Naive B cell (primary cell): ENCODE measurements around the gene KLC1. TPM values are rescaled to one million over a fixed set of nuclear protein-coding genes. Genes with fewer than 3 reads are reported as not detected.
"Not testable (repeated sequence)": the region's sequence is repeated elsewhere in the genome, so short reads cannot be mapped to it uniquely, and the experiment has no call there.

Experiments used
- ATAC-seq, 2 donors: fragments of 150-1000 bp; cut with Tn5 transposase; 2 replicates each; pipeline ENCODE4 v1.10.0; 2021; ENCODE audit warnings: low read depth in 2 of 2, mild to moderate bottlenecking in 2 of 2, moderate library complexity in 2 of 2
- DNase-seq: peaks from one replicate; pipeline ENCODE4 v3.0.0; 2022
- H3K27ac Mint-ChIP-seq, 6 donors: one replicate each; pipeline ENCODE4 v1.8.0; 2020 to 2022; ENCODE audit warnings: mild to moderate bottlenecking in 6 of 6, mixed read lengths in 6 of 6, moderate library complexity in 5 of 6, inconsistent platforms in 2 of 6
- H3K27me3 Mint-ChIP-seq, 3 donors: one replicate each; pipeline ENCODE4 v1.8.0; 2021 to 2022; ENCODE audit warnings: mixed read lengths in 3 of 3, mild to moderate bottlenecking in 1 of 3
- H3K36me3 Mint-ChIP-seq, 2 donors: one replicate each; pipeline ENCODE4 v1.8.0; 2020 to 2022; ENCODE audit warnings: mixed read lengths in 2 of 2, inconsistent platforms in 1 of 2, mild to moderate bottlenecking in 1 of 2
- H3K4me1 Mint-ChIP-seq, 3 donors: one replicate each; pipeline ENCODE4 v1.8.0; 2020 to 2022; ENCODE audit warnings: mixed read lengths in 3 of 3, inconsistent platforms in 1 of 3, mild to moderate bottlenecking in 1 of 3, moderate library complexity in 1 of 3
- H3K4me3 Mint-ChIP-seq, 8 donors: one replicate each; pipeline ENCODE4 v1.8.0; 2020 to 2022; ENCODE audit warnings: mild to moderate bottlenecking in 8 of 8, mixed read lengths in 8 of 8, moderate library complexity in 8 of 8, inconsistent platforms in 2 of 8
- H3K9me3 Mint-ChIP-seq, 7 donors: one replicate each; pipeline ENCODE4 v1.8.0; 2020 to 2022; ENCODE audit warnings: mixed read lengths in 7 of 7, mild to moderate bottlenecking in 5 of 7, inconsistent platforms in 2 of 7, moderate library complexity in 1 of 7
- polyA plus RNA-seq, 6 donors: library from polyadenylated mRNA; unstranded; fragments of 300-500 nt; fragmentation: Illumina TruSeq; gene quantifications; one replicate each; pipeline ENCODE4 v1.2.3, GENCODE V29; 2021; ENCODE audit warnings: low read depth in 6 of 6

Gene KLC1
- polyA plus RNA-seq, 6 donors from 2014 or later: 25.9 to 90.4 (median 56.2) TPM

GRCh38 chr14:103679351-103679750 lies 50.3 kb downstream of the KLC1 start:
- Mint-ChIP-seq H3K27me3 (no peaks in the 10 kb centered on the region), H3K9me3 (no peaks in the 10 kb centered on the region), H3K27ac (peak overlapping the region; percentile 58 to 86 (median 65)), H3K4me1 (peaks cover 8 to 15% (median 12%) of the 10 kb centered on the region in 3 donors), H3K4me3 (peak overlapping the region in 2 of 8 donors; percentile 46 to 81), H3K36me3 (peaks cover 11 to 13% of the 10 kb centered on the region in 2 donors)
- DNase-seq (peak; percentile 57), ATAC-seq (peak; percentile 99 to 100)

GRCh38 chr14:103680491-103681231 lies 51.6 kb downstream of the KLC1 start:
- H3K4me3 Mint-ChIP-seq: no peak overlapping the region
- H3K27ac Mint-ChIP-seq: peak overlapping the region in 1 of 6 donors; percentile 72
- H3K9me3 Mint-ChIP-seq: no peaks in the 10 kb centered on the region
- H3K27me3 Mint-ChIP-seq: no peaks in the 10 kb centered on the region
- H3K36me3 Mint-ChIP-seq: peaks cover 12 to 14% of the 10 kb centered on the region in 2 donors
- H3K4me1 Mint-ChIP-seq: peaks cover 8 to 15% (median 12%) of the 10 kb centered on the region in 3 donors
- ATAC-seq (no peak), DNase-seq (no peak)

GRCh38 chr14:103683139-103683538 lies 54.1 kb downstream of the KLC1 start:
- no peak for DNase-seq
- Mint-ChIP-seq H3K4me3 (no peak overlapping the region), H3K9me3 (no peaks in the 10 kb centered on the region), H3K4me1 (peaks cover 8 to 15% (median 12%) of the 10 kb centered on the region in 3 donors), H3K27me3 (no peaks in the 10 kb centered on the region), H3K27ac (no peak overlapping the region), H3K36me3 (peaks cover 0 to 16% of the 10 kb centered on the region in 2 donors)
- no peak for ATAC-seq

- Mint-ChIP-seq H3K4me1 (peaks cover 4 to 13% (median 9%) of the 10 kb centered on the region in 3 donors), H3K4me3 (no peak overlapping the region), H3K36me3 (peaks cover 0 to 12% of the 10 kb centered on the region in 2 donors), H3K27me3 (no peaks in the 10 kb centered on the region), H3K9me3 (no peaks in the 10 kb centered on the region), H3K27ac (peak overlapping the region in 1 of 6 donors; percentile 42)
- no peak for ATAC-seq
- no peak for DNase-seq
Observed at GRCh38 chr14:103684471-103684870, 55.5 kb downstream of the KLC1 start.

- no peak for DNase-seq
- ATAC-seq: no peak
- H3K4me3 Mint-ChIP-seq: no peak overlapping the region
- no peaks in the 10 kb centered on the region for H3K27me3 Mint-ChIP-seq
- no peaks in the 10 kb centered on the region for H3K9me3 Mint-ChIP-seq
- H3K4me1 Mint-ChIP-seq: peaks cover 5 to 13% (median 10%) of the 10 kb centered on the region in 3 donors
- no peak overlapping the region for H3K27ac Mint-ChIP-seq
- peaks cover 0 to 9% of the 10 kb centered on the region in 2 donors for H3K36me3 Mint-ChIP-seq
Observed at GRCh38 chr14:103684871-103685270, 55.9 kb downstream of the KLC1 start.

- no peak for DNase-seq
- Mint-ChIP-seq H3K27me3 (no peaks in the 10 kb centered on the region), H3K4me1 (peaks cover 10 to 18% (median 16%) of the 10 kb centered on the region in 3 donors), H3K36me3 (peaks cover 0 to 9% of the 10 kb centered on the region in 2 donors), H3K9me3 (no peaks in the 10 kb centered on the region), H3K27ac (peak overlapping the region in 1 of 6 donors; percentile 90), H3K4me3 (no peak overlapping the region)
- no peak for ATAC-seq
Observed at GRCh38 chr14:103685276-103686211, 56.5 kb downstream of the KLC1 start.

GRCh38 chr14:103686831-103687485 lies 57.9 kb downstream of the KLC1 start:
- DNase-seq (no peak), ATAC-seq (no peak)
- no peak overlapping the region for H3K4me3 Mint-ChIP-seq
- peaks cover 16 to 29% (median 28%) of the 10 kb centered on the region in 3 donors for H3K4me1 Mint-ChIP-seq
- peaks cover 0 to 9% of the 10 kb centered on the region in 2 donors for H3K36me3 Mint-ChIP-seq
- H3K27ac Mint-ChIP-seq: peak overlapping the region in 1 of 6 donors; percentile 32
- H3K9me3 Mint-ChIP-seq: no peaks in the 10 kb centered on the region
- no peaks in the 10 kb centered on the region for H3K27me3 Mint-ChIP-seq

- DNase-seq: no peak
- no peak overlapping the region for H3K4me3 Mint-ChIP-seq
- no peaks in the 10 kb centered on the region for H3K9me3 Mint-ChIP-seq
- ATAC-seq: no peak
- no peak overlapping the region for H3K27ac Mint-ChIP-seq
- H3K36me3 Mint-ChIP-seq: peaks cover 0 to 9% of the 10 kb centered on the region in 2 donors
- H3K27me3 Mint-ChIP-seq: no peaks in the 10 kb centered on the region
- peaks cover 20 to 35% (median 34%) of the 10 kb centered on the region in 3 donors for H3K4me1 Mint-ChIP-seq
Observed at GRCh38 chr14:103687712-103688111, 58.7 kb downstream of the KLC1 start.

GRCh38 chr14:103688441-103688840 lies 59.4 kb downstream of the KLC1 start:
- H3K9me3 Mint-ChIP-seq: no peaks in the 10 kb centered on the region
- no peak for ATAC-seq
- peak overlapping the region in 1 of 6 donors; percentile 46 for H3K27ac Mint-ChIP-seq
- no peaks in the 10 kb centered on the region for H3K27me3 Mint-ChIP-seq
- no peak for DNase-seq
- peaks cover 20 to 43% (median 34%) of the 10 kb centered on the region in 3 donors for H3K4me1 Mint-ChIP-seq
- H3K4me3 Mint-ChIP-seq: no peak overlapping the region
- H3K36me3 Mint-ChIP-seq: peaks cover 0 to 9% of the 10 kb centered on the region in 2 donors

- peaks cover 0 to 9% of the 10 kb centered on the region in 2 donors for H3K36me3 Mint-ChIP-seq
- H3K27ac Mint-ChIP-seq: peak overlapping the region in 4 of 6 donors; percentile 46 to 90 (median 74)
- peak; percentile 36 to 52 for ATAC-seq
- peaks cover 20 to 46% (median 34%) of the 10 kb centered on the region in 3 donors for H3K4me1 Mint-ChIP-seq
- no peaks in the 10 kb centered on the region for H3K9me3 Mint-ChIP-seq
- H3K27me3 Mint-ChIP-seq: no peaks in the 10 kb centered on the region
- no peak for DNase-seq
- H3K4me3 Mint-ChIP-seq: peak overlapping the region in 6 of 8 donors; percentile 61 to 81 (median 70)
Observed at GRCh38 chr14:103688906-103689902, 60.2 kb downstream of the KLC1 start.

GRCh38 chr14:103690332-103690731 lies 61.3 kb downstream of the KLC1 start:
- H3K4me3 Mint-ChIP-seq: peak overlapping the region in 7 of 8 donors; percentile 24 to 66 (median 49)
- DNase-seq (no peak), ATAC-seq (no peak)
- no peaks in the 10 kb centered on the region for H3K27me3 Mint-ChIP-seq
- peaks cover 0 to 9% of the 10 kb centered on the region in 2 donors for H3K36me3 Mint-ChIP-seq
- no peaks in the 10 kb centered on the region for H3K9me3 Mint-ChIP-seq
- peaks cover 21 to 48% (median 36%) of the 10 kb centered on the region in 3 donors for H3K4me1 Mint-ChIP-seq
- H3K27ac Mint-ChIP-seq: peak overlapping the region in 5 of 6 donors; percentile 12 to 85 (median 49)

- ATAC-seq: peak; percentile 79 to 83
- H3K27ac Mint-ChIP-seq: peak overlapping the region; percentile 64 to 92 (median 84)
- not testable (repeated sequence) for H3K36me3 Mint-ChIP-seq
Observed at GRCh38 chr14:103691655-103692054, 62.6 kb downstream of the KLC1 start.

More at GRCh38 chr14:103691655-103692054, 62.6 kb downstream of the KLC1 start:
- DNase-seq: peak; percentile 35
- Mint-ChIP-seq H3K4me1 (peaks cover 35 to 60% (median 49%) of the 10 kb centered on the region in 3 donors), H3K4me3 (peak overlapping the region; percentile 61 to 86 (median 74))
- H3K9me3 Mint-ChIP-seq, H3K27me3 Mint-ChIP-seq: not testable (repeated sequence)
